Activated T-cell treated with anti-CD3 and anti-CD28 coated beads for 24 hours (primary cell): ENCODE data around the gene EVI5L.
A peak's percentile ranks its signal among the peaks of the same experiment; 100 is the strongest.

ENCODE experiments used
- DNase-seq: peaks from one replicate; pipeline ENCODE4 v3.0.0-alpha.2; 2020; ENCODE audit warnings: low read depth

Gene EVI5L

DNA sequence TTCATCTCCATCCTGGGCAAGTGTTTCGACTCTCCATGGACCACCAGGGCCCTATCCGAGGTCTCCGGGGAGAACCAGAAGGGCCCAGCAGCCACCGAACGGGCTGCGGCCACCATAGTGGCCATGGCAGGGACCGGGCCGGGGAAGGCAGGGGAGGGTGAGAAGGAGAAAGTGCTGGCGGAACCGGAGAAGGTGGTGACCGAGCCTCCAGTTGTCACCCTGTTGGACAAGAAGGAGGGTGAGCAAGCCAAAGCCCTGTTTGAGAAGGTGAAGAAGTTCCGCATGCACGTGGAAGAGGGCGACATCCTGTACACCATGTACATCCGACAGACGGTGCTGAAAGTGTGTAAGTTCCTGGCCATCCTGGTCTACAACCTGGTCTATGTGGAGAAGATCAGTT is 68.9 kb downstream of the EVI5L start:
- DNase-seq, result no peak

- no peak for DNase-seq
Measured at GRCh38 chr19:7899751-7900378, 69.8 kb downstream of the EVI5L start.

- DNase-seq, result no peak
Measured at GRCh38 chr19:7900401-7900870, 70.4 kb downstream of the EVI5L start.

DNA sequence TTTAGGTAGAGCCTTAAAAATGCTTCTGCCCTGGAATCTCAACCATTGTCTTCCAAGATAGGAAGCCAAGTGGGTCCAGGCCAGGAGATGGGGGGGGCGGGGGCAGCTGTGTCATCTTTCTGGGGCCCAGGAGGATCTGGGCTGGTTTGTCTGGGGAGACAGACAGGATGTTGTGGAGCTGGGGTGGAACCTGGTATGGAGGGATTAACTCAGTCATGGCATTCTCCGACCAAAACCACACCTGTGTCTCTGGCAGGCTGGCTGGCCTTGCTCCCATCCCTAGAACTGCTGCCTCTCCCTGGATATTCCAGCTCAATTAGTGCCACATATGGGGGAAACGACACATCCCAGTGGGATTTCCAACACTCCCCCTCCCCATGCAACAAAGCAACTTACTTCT is 70.9 kb downstream of the EVI5L start:
- DNase-seq, result no peak

- no peak for DNase-seq
Measured at GRCh38 chr19:7901337-7901736, 71.3 kb downstream of the EVI5L start.

DNA sequence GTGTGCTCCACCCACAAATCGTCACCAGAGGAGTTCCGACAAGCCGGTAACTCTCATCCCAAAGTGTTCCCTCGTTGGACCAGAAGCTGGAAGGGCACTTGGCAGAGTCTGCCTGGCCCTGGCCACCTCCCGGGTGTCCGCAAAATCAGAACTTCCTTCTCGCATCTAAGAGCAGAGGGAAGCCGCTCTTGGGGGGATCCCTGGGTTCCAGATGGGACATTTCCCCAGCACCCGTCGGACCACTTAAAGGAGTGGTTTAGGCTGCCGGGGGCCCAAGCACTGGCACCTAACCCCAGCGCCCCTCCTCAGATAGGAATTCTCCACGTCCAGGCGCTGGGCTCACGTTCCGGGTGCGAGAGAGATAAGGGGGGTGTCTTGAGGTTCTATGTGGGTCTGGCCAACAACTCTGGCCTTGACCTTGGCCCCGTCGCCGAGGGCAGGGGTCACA is 72.8 kb downstream of the EVI5L start:
- DNase-seq, result no peak

DNA sequence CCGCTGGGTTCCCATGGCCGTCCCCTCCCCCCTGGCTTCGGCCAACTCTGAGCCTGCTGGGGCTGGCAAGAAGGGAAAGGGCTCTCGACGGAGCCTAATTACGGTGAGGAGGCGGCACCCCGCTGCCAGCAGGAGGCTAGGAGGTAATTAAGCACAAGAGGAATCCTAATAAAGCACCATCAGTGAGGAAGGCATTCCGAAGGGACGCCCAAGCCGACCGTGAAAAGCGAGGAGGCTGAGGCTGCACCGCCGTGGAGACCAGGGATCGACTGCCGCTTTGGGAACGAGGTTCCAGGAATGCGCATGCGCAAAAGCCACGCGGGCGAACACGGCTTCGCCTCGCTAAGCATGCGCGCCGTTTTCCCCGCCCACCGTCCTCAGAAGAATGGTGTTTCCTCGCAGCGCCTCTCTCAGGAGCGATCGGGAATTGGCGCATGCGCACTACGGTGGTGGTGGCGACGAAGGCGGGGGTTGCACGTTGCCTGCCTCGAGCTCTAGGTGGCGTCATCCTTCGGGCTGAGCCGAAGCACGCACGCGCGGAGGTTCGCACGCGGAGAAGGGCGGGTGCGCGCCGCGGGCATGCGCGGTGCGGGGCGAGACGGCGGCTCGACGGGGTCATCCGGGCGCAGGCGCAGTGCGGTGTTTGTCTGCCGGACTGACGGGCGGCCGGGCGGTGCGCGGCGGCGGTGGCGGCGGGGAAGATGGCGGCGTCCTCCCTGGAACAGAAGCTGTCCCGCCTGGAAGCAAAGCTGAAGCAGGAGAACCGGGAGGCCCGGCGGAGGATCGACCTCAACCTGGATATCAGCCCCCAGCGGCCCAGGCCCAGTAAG is 73.4 kb downstream of the EVI5L start, which contains the start of gene MAP2K7:
Gene MAP2K7 (plus strand): TSS at position 634 of the 830 bp plus-strand sequence. CDS start 68 bp downstream, at position 702.
- peak; percentile 100 for DNase-seq

- DNase-seq, result peak; percentile 32
Measured at GRCh38 chr19:7904074-7905020, 74.3 kb downstream of the EVI5L start.

DNA sequence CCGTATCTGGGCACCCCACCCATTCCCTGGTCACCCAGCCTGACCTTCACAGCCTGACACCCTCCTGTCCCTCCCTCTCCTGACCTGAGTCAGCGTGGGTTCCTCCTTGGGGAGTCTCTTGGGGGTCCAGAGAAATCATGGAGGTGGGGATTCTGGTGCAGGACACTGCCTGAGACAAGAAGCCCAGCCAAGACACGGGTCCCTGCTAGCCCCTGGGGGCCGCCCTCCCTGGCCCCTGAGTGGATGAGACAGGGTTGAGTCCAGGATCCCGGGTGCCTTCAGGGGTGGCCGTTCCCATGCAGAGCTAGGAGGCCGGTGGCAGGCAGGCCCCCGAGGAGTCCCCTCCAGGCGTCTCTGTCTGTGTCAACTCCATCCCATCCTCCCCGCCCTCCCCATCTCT is 75.2 kb downstream of the EVI5L start:
- DNase-seq, result no peak

DNA sequence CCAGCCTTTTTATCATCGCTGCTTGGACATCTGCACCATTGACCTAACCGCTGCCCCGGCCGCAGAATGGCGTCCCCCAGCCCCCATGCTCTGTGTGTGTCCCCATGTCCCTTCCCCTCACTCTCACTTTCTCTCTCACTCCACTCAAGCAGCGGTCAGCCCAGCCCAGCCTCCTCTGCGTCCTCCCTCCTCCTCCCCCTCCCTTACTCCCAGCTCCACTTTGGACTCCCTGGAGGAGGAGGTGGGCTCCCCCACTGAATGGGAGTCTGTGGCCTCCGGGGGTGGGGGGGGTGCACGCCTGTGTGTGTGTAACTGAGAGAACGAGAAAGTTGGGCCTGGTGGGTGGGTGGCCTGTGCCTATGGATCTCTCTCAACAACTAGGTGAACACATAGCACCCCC is 75.8 kb downstream of the EVI5L start:
- no peak for DNase-seq

DNA sequence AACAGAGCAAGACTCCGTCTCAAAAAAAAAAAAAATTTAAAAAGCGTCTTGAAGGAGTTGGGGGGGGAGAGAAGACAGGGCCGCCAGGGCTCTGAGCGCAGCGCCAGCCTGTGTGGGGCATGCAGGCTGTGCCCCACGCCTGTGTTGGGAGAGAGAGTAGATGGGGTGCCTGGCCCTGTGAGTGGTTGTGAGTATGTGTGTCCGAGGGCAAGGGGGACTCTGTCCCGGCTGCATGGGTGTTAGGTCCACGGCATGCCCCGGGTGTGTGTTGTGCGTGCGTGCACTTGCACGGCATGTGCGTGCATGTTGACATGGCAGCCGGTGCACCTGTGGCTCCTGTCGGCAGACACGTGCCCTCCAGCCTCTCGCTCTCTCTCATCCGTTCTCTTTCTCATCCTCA is 77.1 kb downstream of the EVI5L start:
- DNase-seq, result no peak

DNA sequence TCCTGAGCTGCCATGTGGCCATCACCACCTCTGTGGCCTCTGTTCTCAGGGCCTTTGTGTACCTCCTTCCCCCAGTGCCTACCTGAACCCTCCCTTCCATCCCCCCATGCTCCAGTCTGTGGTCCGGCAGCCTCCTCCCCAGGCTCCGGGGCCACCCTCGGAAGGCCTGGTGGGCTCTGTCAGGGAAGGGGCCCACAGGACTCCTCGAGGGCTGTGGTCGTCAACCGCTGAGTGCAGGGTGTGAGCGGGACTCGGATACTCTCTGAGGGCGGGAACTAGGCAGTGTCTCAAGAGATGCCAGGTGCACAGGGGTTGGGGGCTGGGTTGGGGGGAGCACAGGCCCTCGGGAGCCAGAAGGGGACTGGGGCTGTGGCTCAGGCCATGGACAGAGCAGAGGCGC is 77.5 kb downstream of the EVI5L start:
- DNase-seq, result no peak

DNA sequence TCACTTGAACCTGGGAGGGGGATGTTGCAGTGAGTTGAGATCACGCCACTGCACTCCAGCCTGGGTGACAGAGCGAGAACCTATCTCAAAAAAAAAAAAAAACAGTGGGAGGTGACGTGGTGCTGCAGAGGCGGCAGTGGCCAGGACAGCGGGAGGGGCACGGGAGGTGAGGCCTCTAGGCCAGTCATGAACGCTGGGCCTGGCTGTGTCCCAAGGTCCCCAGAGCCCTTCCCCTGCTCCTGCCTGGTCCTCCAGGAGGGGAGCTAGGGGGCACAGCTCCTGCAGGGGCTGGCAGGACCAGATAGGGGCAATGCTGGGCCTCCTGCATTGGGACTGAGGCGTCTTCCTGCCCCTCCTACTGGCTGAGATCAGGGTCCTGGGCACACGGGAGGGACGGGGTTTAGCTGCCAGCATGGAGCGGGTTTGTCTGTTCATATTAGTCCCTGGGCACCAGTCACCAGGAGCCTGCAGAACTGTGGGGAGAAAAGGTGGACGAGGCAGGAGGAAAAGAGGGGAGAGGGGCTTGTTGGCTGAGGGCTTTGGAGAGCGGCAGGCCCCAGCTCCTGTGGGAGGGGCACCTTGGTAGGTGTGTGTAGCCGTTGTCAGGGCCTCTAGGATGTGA is 78.2 kb downstream of the EVI5L start:
- DNase-seq, result no peak

DNA sequence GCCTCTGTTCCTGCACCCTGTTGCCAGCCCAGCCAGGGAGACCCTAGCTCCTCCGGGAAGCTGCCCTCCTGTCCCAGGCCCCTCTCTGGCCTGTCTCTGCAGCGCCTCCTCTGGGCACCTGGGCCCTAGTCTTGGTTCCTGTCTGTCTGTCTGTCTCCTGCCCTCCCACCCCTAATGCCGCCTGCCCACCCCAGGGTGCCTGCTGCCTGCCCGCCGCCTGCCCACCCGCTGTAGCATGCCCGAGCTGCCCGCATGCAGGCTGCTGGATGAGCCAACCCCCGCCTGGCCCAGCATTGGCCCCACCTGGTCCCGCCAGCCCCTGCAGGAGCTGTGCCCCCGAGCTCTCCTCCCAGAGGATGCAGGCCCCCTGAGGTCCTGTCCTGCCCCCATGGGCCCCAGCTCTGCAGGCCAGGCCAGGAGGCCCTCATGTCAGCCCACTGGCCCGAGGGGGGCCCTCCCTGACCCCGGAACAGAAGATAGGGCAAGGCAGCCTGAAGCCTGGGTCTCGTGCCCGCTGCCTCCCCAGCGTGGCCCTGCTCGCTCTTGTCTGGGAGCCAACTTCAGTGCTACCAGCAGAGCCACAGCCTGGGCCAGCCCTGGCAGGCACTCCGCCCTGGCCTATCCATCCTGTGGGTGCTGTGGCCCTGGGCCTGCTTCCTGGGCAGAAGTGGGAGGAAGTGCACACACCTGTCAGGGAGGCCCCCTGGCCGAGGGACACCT is 78.9 kb downstream of the EVI5L start:
- no peak for DNase-seq

- no peak for DNase-seq
Measured at GRCh38 chr19:7909471-7910067, 79.6 kb downstream of the EVI5L start.

DNA sequence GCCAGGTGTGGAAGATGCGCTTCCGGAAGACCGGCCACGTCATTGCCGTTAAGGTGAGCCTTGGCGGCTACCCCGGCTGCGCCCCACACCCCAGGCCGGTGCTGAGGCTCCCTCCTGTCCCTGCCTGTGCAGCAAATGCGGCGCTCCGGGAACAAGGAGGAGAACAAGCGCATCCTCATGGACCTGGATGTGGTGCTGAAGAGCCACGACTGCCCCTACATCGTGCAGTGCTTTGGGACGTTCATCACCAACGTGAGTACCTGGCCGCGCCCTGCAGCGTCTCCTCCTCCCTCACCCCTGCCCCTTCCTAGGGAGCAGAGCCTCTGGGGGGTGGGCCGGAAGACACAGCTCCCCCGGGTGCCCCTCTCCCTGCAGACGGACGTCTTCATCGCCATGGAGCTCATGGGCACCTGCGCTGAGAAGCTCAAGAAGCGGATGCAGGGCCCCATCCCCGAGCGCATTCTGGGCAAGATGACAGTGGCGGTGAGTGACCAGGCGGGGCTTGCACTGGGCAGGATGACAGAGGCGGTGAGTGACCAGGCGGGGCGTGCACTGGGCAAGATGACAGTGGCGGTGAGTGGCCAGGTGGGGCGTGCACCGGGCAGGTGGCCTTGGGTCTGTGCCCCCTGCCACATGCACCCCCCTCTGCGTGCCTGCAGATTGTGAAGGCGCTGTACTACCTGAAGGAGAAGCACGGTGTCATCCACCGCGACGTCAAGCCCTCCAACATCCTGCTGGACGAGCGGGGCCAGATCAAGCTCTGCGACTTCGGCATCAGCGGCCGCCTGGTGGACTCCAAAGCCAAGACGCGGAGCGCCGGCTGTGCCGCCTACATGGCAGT is 80.5 kb downstream of the EVI5L start:
- no peak for DNase-seq

DNA sequence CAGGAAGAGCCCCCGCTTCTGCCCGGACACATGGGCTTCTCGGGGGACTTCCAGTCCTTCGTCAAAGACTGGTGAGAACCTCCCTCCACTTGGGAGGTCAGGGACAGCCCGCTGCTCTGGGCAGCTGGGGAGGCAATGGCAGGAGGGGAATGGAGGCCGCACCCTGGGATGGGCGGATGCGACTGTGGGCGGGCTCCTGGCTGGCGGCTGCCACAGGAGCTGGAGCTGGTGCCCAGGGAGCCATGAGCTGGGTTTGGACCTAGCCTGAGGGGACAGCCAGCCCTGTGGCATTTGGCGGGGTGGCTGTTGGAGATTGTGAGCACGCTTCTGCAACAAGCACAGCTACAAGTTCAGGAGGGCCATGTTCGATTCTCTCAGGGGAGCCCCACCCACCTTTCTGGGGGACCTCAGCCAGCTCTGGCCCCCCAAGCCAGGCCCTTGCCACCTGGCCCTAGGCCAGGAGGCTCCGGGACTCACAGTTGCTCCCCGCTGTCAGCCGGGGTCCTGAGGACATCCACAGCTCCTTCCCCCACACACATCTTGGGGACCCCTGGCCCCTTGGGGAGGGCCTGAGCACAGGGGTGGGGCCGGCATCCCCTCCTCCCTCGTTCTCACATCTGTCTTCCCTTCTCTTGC is 81.6 kb downstream of the EVI5L start:
- no peak for DNase-seq

DNA sequence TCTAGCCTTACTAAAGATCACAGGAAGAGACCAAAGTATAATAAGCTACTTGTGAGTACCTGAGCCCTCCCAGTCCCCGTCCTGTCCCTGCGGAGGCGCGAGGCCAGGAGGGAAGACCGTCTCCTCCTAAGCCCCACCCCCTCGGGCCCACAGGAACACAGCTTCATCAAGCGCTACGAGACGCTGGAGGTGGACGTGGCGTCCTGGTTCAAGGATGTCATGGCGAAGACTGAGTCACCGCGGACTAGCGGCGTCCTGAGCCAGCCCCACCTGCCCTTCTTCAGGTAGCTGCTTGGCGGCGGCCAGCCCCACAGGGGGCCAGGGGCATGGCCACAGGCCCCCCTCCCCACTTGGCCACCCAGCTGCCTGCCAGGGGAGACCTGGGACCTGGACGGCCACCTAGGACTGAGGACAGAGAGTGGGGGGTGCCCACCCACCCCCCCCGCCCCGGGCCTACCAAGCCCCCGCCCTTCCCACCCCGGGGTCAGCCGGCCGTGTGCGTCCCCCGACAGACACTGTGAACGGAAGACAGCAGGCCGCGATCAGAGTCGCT is 82.2 kb downstream of the EVI5L start:
- no peak for DNase-seq
